DND-41 (cell line): ENCODE results near the gene ERC2.

Experiments used
- ATAC-seq: fragments of 200-7000 bp; cut with Tn5 transposase; 3 replicates; pipeline ENCODE4 v1.9.1; 2021; ENCODE audit warnings: low read depth; ENCODE audit not compliant: insufficient read depth
- DNase-seq: peaks from one replicate; pipeline ENCODE4 v3.0.0-alpha.2; 2020
- H2AFZ ChIP-seq: 2 replicates; pipeline ENCODE4 v1.6.0; 2012; ENCODE audit warnings: low read depth, low read length
- H3K27ac ChIP-seq: 2 replicates; pipeline ENCODE4 v1.5.1; 2012; ENCODE audit warnings: low read length, inconsistent platforms
- H3K27me3 ChIP-seq: fragments of 200-600 bp; sonication (generic); 2 replicates; pipeline ENCODE4 v1.6.0; 2012; ENCODE audit warnings: low read length, mild to moderate bottlenecking, inconsistent platforms; ENCODE audit not compliant: insufficient read depth, poor library complexity
- H3K36me3 ChIP-seq: 2 replicates; pipeline ENCODE4 v1.5.1; 2012; ENCODE audit warnings: low read length, inconsistent platforms; ENCODE audit not compliant: insufficient read depth
- H3K4me1 ChIP-seq: 2 replicates; pipeline ENCODE4 v1.5.1; 2012; ENCODE audit warnings: mild to moderate bottlenecking, low read length; ENCODE audit not compliant: insufficient read depth
- H3K4me2 ChIP-seq: 2 replicates; pipeline ENCODE4 v1.6.0; 2012; ENCODE audit warnings: mild to moderate bottlenecking, moderate library complexity, low read length, inconsistent platforms; ENCODE audit not compliant: insufficient read depth
- H3K4me3 ChIP-seq, 2 experiments: fragments of 200-600 bp in 1 of 2; shearing (Covaris generic) in 1 of 2; 2 replicates each; pipeline ENCODE4 v1.5.1; 2012 to 2016; ENCODE audit warnings: inconsistent platforms in 2 of 2, low read length in 2 of 2, mild to moderate bottlenecking in 2 of 2, low read depth in 1 of 2, moderate library complexity in 1 of 2
- H3K79me2 ChIP-seq: 2 replicates; pipeline ENCODE4 v1.6.0; 2012; ENCODE audit warnings: low read length, inconsistent platforms; ENCODE audit not compliant: insufficient read depth
- H3K9ac ChIP-seq: 2 replicates; pipeline ENCODE4 v1.6.0; 2012; ENCODE audit warnings: low read depth, mild to moderate bottlenecking, inconsistent platforms, low read length, moderate library complexity
- H3K9me3 ChIP-seq: 2 replicates; pipeline ENCODE4 v1.5.1; 2012; ENCODE audit warnings: low read length, moderate library complexity, mild to moderate bottlenecking, inconsistent platforms; ENCODE audit not compliant: insufficient read depth, severe bottlenecking
- H4K20me1 ChIP-seq: 2 replicates; pipeline ENCODE4 v1.6.0; 2012; ENCODE audit warnings: low read length; ENCODE audit not compliant: insufficient read depth
- CTCF ChIP-seq: IDR thresholded peaks from 2 replicates; pipeline ENCODE4 v1.5.1; 2012; ENCODE audit warnings: borderline replicate concordance, low read length, moderate library complexity, mild to moderate bottlenecking; ENCODE audit not compliant: poor library complexity, severe bottlenecking; ENCODE audit errors: extremely low read depth
- EZH2 ChIP-seq: IDR thresholded peaks from 3 replicates; pipeline ENCODE4 v1.6.1; 2012; ENCODE audit warnings: borderline replicate concordance, low read depth, mild to moderate bottlenecking, moderate library complexity, low read length, inconsistent platforms; ENCODE audit not compliant: severe bottlenecking

Gene ERC2

GRCh38 chr3:56379723-56380287 lies 88.5 kb downstream of the ERC2 start:
- H3K4me1 ChIP-seq, result no peaks in the 10 kb centered on the region
- H3K9me3 ChIP-seq, result no peaks in the 10 kb centered on the region
- no peaks in the 10 kb centered on the region for H4K20me1 ChIP-seq
- no peak overlapping the region for H3K27ac ChIP-seq
- no peak overlapping the region for H3K4me2 ChIP-seq
- H3K79me2 ChIP-seq, result no peaks in the 10 kb centered on the region
- no peaks in the 10 kb centered on the region for H3K36me3 ChIP-seq
- no peak for ATAC-seq
- H3K9ac ChIP-seq, result no peak overlapping the region
- no peak for TF ChIP-seq CTCF
- H3K27me3 ChIP-seq, result peaks cover 4% of the 10 kb centered on the region
- DNase-seq, result no peak
- no peak overlapping the region for H2AFZ ChIP-seq
- no peak overlapping the region for H3K4me3 ChIP-seq

- H3K4me2 ChIP-seq, result no peak overlapping the region
- H4K20me1 ChIP-seq, result no peaks in the 10 kb centered on the region
- H2AFZ ChIP-seq, result no peak overlapping the region
- no peaks in the 10 kb centered on the region for H3K79me2 ChIP-seq
- no peaks in the 10 kb centered on the region for H3K9me3 ChIP-seq
- no peak overlapping the region for H3K27ac ChIP-seq
- H3K27me3 ChIP-seq, result no peaks in the 10 kb centered on the region
- no peak overlapping the region for H3K4me3 ChIP-seq
- ATAC-seq (no peak), DNase-seq (no peak)
- H3K9ac ChIP-seq, result no peak overlapping the region
- H3K36me3 ChIP-seq, result no peaks in the 10 kb centered on the region
- no peaks in the 10 kb centered on the region for H3K4me1 ChIP-seq
- no peak for TF ChIP-seq CTCF
- TF ChIP-seq EZH2, result no peak
These were observed 92.6 kb downstream of the ERC2 start for GRCh38 chr3:56375654-56376053.

- TF ChIP-seq CTCF (no peak), EZH2 (no peak)
- no peak overlapping the region for H3K27ac ChIP-seq
- H3K27me3 ChIP-seq, result no peaks in the 10 kb centered on the region
- no peaks in the 10 kb centered on the region for H3K4me1 ChIP-seq
- DNase-seq (no peak), ATAC-seq (no peak)
- H3K4me2 ChIP-seq, result no peak overlapping the region
- H3K4me3 ChIP-seq, result no peak overlapping the region
- H3K79me2 ChIP-seq, result no peaks in the 10 kb centered on the region
- no peaks in the 10 kb centered on the region for H3K9me3 ChIP-seq
- H2AFZ ChIP-seq, result no peak overlapping the region
- H3K9ac ChIP-seq, result no peak overlapping the region
- no peaks in the 10 kb centered on the region for H4K20me1 ChIP-seq
- no peaks in the 10 kb centered on the region for H3K36me3 ChIP-seq
These were observed 94.9 kb downstream of the ERC2 start for GRCh38 chr3:56373386-56373785.
